B cell (primary cell): Measurements from ENCODE around the gene DTWD2.

Source experiments
- CTCF ChIP-seq: fragments of 200-600 bp; IDR thresholded peaks from one replicate; pipeline ENCODE4 v1.8.0; 2022; ENCODE audit warnings: antibody characterized with exemption, mild to moderate bottlenecking
- EZH2 ChIP-seq: IDR thresholded peaks from 2 replicates; pipeline ENCODE4 v1.6.1; 2012; ENCODE audit warnings: borderline replicate concordance, low read depth, mild to moderate bottlenecking, moderate library complexity, low read length; ENCODE audit not compliant: insufficient read depth, poor library complexity, severe bottlenecking

- TF ChIP-seq CTCF (no peak), EZH2 (no peak)
Observed at GRCh38 chr5:118888556-118888955, 99.8 kb downstream of the DTWD2 start.
